ENCODE data around the gene CSNK2A2.

CSNK2A2 gene

GRCh38 chr16:58198803-58199411 lies 1.0 kb upstream of the CSNK2A2 start:
- DNase-seq (ENCODE audit: low spot score): no peak

GRCh38 chr16:58197314-58198012 lies 443 bp downstream of the CSNK2A2 start:
- DNase-seq (ENCODE audit: low spot score): peak; percentile 39

- DNase-seq (ENCODE audit: low spot score): peak; percentile 19
Observed at GRCh38 chr16:58196898-58197313, 1.0 kb downstream of the CSNK2A2 start.

DNA sequence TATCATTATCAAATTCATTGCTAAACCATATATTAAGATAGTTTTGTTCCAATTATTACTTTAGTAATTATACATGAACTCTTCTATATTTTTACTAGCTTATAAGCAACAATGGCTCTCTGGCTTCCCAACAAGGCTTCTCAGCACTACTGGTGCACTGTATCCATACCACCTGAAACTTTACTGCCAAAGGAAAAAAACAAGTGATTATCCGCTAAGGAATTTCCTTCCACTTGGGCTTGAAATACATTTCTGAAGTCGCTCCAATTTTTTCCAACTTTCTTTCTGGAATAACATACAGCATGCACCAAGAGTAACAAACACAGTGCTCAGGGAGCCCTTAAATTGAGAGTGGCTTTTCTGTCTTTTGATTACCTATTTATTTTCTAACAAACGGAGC lies 2.1 kb downstream of the CSNK2A2 start:
- no peak for DNase-seq (ENCODE audit: low spot score)

DNA sequence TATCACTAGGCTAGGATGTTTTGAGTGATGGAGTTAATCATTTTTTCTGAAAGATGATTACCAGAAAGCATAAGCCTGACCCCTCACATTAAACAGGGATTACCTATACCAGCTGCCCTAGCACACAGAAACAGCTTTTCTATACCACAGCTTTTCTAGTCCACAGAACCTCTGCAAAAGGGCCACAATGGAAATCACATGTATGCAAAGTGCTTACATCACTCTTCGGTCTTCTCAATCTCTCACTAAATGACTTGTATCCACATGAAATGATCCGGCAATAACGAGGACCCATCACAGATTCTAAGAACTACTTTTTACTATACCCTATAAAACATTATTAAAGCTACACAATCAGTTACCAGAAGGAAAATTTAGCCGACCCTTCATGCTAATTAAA lies 2.6 kb downstream of the CSNK2A2 start:
- no peak for DNase-seq (ENCODE audit: low spot score)

DNA sequence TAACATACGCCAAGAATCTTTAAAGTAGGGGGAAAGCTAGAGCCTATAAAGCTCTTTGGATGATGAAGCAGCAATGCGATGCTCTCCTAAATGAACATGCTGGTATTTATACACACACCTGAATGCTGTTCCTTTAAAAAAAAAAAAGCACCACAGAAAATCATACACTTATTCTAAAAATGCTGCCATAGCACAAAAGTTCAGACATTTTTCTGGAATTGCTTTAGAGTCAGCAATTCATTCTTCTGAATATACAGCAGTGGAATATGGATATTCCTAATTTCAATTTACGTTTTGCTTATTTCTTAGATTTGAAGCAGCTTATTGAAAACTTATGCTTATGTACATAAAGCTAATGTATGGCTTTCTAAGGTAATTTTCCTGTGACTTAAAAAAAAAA lies 3.1 kb downstream of the CSNK2A2 start:
- no peak for DNase-seq (ENCODE audit: low spot score)

DNA sequence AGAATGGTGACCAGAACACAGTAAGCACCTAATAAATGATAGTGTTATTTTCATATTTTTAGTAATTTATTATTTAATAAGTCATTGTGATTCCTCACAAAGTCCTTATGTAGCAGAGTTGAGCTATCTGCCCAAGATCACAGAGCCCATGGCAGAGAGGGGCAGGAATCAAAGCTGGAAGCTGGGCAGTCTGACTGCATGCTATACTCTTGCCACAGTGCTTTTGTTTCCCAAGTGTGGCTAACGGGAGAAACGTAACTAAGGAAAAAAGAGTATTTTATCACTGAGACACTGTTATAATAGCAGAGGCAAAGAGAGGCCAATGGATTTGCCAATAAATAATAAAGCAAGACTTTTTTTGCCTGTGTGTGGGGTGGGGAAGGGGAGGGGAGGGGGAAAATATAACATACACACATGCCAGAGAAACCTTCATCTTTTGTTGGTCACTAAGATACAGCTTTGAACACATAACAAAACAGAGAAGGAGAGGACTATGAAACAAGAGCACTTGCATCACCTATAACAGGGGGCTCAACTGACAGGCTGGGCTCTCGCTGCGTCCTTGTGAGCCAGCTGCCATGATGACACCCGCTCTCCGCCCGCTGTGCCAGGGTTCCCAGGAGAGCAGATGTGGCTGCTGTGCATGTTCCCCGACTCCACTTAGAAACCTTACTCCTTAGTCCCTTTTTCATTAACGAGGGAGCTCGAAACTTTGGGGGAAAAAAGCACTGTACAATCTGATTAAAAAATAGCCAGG lies 10.1 kb downstream of the CSNK2A2 start:
- no peak for DNase-seq (ENCODE audit: low spot score)

DNA sequence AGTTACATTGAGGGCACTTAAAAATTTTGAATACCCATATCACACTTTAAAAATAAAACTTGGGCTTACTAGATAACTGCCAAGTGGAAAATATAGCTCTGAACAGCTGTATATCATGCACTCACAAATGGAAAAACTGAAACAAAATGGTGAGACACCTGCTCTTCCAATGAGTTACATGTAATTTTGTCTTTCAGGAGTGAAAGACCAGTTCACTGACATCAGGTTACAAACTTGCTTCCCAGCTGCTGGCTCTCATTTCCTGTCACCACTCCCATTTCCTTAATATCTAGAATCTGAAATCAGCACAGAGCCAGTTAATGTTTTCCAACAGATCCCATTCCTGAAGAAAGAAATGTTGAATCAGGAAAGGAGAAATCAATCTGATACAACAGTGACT lies 10.8 kb downstream of the CSNK2A2 start:
- DNase-seq (ENCODE audit: low spot score): no peak

- DNase-seq (ENCODE audit: low spot score): no peak
Observed at GRCh38 chr16:58186176-58186944, 11.5 kb downstream of the CSNK2A2 start.

DNA sequence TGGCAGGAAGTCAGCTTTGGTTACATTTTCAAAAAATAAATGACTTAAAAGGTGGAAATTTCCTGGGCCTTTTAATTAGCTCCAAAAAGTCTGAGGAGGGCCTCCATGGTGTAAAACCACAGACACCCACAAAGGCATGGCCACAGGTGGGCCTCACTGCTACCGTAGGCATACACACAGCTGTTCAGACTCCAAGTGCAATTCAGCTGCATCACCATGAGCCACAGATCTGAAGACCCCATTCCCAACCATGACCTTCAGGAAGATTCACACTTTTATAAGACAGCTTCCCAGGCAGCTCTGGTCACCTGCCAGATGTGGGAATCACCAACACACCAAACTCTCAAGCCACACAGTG lies 20.6 kb downstream of the CSNK2A2 start:
- DNase-seq (ENCODE audit: low spot score): no peak

DNA sequence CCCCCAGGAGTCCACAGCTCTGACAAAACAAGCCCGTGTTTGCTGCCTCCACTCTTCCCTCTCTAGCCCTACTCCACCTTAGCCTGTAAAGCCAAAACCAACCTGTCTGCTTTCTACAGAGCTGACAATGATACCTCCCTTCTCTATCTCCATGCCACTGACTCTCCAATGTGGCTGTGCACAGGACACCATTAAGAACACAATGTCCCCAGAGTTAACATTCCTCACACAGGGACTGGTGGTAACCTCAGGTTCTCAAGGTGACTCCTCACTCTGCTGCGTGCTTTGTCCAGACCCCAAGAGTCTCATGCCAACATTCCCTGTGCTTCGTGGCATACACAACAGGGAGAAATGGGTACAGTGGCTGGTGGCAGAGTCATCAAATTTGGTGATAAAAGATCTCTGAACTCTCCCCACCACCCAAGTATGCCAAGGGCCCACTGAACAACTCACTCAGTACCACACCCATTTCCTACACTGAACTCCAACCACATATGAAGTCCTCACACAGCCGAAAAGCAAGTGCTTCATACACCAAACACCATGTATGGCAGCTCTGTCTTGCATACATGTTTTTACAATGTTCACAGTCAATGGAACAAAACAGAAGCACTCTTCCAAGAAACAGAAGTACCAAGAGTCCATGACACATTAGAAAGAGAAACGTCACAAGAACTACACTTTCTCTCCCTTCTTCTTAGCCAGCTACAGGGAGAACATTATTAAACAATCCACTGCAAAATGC lies 21.1 kb downstream of the CSNK2A2 start:
- no peak for DNase-seq (ENCODE audit: low spot score)

DNA sequence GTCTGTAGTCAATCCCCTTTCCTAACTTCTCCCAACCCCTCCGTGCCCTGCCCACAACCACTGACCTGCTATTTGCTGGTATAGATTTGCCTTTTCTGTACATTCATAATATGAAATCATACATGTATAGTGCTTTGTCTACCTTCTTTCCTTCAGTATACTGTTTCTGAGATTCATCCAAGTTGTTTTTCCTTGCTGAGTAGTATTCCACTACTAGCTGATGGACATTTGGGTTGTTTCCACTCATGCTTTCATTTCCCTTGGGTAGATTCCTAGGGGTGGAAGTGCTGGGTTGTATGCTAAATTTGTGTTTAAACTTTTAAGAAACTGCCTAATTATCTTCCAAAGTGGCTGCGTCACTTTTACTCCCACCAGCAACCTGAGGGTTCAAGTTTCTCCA lies 27.7 kb downstream of the CSNK2A2 start:
- DNase-seq (ENCODE audit: low spot score): no peak

- no peak for DNase-seq (ENCODE audit: low spot score)
Observed at GRCh38 chr16:58160855-58161254, 37.1 kb downstream of the CSNK2A2 start.

GRCh38 chr16:58158725-58159124 lies 39.2 kb downstream of the CSNK2A2 start:
- no peak for DNase-seq (ENCODE audit: low spot score)

DNA sequence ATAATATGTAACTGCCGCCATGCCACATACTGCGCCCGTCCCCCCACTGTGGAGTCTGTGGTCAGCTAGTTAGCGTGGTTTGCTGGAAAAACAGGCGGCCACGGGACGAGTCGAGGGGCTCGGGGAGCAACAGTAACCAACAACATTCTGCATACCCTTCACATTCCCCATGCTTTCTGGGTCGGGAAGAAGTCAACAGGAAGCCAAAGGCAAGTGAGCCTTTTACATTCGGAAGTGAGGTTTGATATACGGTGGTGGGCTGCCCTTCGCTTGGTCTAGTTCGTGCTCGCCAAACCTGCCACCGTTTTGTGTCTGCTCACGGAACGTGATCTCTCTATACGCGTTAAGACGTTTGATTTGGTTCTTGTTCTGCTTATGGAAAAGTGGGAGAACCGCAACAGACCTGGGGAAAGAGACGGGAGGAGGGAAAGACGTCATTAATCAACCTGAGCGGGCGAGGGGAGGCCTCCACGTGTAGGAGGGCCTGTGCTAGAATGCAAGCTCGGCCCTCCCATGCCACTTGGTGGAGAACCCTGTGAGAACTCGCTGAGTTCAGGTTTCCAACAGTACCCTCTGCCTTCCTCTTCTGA lies 39.9 kb downstream of the CSNK2A2 start:
- DNase-seq (ENCODE audit: low spot score): no peak

DNA sequence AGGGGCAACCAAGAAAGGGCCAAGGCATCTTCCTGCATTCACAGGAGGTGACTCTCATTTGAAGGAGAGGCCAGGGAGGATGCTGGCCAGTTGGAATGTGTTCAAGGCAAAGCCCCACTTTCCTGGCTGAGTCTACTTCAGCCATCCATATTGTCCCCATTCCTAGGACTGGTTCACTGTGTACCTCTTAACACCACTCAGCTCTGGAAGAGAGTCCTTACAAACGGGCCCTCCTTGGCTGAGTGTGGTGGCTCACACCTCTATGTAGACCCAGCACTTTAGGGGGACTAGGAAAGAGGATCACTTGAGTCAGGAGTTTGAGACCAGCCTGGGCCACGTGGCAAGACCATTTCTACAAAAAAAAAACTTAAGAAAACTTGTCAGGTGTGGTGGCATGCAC lies 40.7 kb downstream of the CSNK2A2 start:
- DNase-seq (ENCODE audit: low spot score): no peak

DNA sequence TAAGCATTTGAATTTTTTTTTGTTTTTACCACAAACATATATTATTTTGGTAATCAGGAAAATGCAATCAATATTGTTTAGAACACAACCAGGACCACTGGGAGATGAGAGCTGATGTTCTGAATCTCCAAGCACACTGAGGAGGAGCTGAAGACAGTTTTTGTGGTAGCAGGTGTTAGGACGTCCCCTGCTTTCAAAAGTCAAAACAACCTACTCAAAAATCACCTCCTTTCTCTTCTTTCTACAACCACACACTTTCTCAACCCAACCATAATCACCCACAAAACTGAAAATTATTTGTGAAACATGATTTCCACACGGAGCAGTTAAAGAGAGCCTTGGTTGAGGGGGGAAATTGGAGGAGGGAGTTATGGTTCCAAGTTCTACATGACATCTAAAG lies 42.1 kb downstream of the CSNK2A2 start:
- no peak for DNase-seq (ENCODE audit: low spot score)

DNA sequence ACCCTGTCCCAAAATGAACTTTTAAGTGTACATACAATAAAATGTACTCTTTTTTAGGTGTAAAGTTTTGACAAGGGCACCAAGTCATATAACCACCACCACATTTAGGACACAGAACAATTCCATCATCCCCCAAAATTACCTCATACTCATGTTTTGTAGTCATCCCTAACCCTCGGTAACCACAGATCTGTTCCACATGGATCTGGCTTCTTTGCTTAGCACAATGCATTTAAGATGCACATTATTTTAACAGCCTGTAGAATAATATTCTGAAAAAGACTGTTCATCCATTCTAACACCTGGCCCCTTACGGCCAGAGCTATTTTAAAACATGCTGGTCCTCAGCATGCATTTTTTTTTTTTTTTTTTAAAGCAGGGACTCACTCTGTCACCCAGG lies 43.6 kb downstream of the CSNK2A2 start:
- no peak for DNase-seq (ENCODE audit: low spot score)

DNA sequence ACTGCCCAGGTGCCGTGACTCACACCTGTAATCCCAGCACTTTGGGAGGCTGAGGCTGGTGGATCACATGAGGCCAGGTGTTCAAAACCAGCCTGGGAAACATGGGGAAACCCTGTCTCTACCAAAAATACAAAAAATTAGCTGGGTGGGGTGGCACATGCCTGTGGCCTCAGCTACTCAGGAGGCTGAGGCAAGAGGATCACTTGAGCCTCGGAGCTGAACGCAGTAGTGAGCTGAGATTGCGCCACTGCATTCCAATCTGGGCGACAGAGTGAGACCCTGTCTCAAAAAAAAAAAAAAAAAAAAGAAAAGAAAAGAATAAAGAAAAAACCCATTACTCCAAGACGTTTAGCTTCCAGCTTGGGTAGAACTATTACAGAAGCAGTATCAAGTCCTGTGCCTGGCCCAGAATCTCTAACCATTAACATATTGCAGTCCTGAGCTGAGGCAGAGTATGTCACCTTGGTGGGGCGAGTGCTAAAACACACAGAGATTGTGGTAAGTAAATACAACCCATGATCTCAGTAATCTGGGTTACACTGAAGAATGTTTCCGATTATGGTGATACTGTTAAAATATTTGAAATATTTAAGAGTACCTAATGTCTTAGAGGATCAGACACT lies 45.5 kb downstream of the CSNK2A2 start:
- DNase-seq (ENCODE audit: low spot score): no peak

DNA sequence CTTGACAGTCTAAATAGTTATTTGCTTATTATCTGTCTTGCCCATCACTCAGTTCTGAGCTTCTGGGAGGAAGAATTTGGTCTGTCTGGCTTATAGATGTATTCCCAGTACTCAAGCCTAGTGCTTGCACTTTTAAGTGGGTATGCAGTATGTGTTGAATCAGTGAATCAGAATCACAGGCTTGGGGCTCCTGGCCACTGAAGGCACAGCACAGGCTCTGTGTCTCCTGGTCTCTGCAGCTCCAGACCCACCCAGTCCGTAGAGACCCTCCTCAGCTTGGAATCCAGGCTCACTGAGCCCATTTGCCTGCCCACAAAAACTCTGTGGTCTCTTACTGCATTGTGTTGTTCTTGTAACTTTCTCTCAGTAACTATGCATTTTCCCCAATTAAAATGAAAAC lies 49.4 kb downstream of the CSNK2A2 start:
- DNase-seq (ENCODE audit: low spot score): no peak

- no peak for DNase-seq (ENCODE audit: low spot score)
Observed at GRCh38 chr16:58148099-58148498, 49.8 kb downstream of the CSNK2A2 start.
